HG03442 (cell line): ENCODE data around the gene SPSB1.

Experiments
- ATAC-seq: cut with Tn5 transposase; IDR thresholded peaks from one replicate; pipeline ENCODE4 v1.9.1; 2021; ENCODE audit warnings: mild to moderate bottlenecking, moderate library complexity; ENCODE audit not compliant: unreplicated experiment

The SPSB1 gene

DNA sequence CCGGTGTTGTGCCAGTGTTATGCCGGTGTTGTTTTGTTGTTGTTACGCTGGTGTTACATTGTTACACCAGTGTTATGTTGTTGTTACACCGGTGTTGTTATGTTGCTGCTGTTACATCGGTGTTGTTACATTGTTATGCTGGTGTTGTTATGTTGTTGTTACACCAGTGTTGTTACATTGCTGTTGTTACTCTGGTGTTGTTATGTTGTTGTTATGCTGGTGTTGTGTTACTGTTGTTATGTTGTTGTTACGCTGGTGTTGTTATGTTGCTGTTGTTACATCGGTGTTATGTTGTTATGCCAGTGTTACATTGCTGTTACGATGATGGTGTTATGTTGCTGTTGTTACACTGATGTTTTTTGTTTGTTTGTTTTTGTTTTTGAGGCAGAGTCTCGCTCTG is 34.1 kb upstream of the SPSB1 start:
- no peak for ATAC-seq

- ATAC-seq, result no peak
These were observed 32.5 kb upstream of the SPSB1 start for GRCh38 chr1:9260059-9260766.

DNA sequence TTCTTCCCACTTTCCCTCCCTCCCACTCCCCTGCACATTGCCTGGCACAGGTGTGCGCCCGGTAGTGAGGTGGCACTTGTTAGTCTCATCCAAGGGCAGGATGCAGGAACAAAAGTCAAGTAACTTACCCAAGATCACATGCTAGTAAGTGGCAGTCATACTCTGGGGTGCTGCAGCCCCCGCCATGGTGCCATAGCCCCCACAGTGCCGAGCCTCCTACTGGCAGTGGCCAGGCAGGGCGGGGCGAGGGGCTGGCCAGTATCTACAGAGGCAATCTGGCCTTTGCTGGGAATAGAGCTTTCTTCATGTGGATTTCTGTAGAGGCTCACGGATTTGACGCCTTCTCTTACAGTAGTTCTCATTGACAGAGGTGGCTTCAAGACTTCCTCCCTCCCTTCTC is 31.2 kb upstream of the SPSB1 start:
- ATAC-seq, result no peak

DNA sequence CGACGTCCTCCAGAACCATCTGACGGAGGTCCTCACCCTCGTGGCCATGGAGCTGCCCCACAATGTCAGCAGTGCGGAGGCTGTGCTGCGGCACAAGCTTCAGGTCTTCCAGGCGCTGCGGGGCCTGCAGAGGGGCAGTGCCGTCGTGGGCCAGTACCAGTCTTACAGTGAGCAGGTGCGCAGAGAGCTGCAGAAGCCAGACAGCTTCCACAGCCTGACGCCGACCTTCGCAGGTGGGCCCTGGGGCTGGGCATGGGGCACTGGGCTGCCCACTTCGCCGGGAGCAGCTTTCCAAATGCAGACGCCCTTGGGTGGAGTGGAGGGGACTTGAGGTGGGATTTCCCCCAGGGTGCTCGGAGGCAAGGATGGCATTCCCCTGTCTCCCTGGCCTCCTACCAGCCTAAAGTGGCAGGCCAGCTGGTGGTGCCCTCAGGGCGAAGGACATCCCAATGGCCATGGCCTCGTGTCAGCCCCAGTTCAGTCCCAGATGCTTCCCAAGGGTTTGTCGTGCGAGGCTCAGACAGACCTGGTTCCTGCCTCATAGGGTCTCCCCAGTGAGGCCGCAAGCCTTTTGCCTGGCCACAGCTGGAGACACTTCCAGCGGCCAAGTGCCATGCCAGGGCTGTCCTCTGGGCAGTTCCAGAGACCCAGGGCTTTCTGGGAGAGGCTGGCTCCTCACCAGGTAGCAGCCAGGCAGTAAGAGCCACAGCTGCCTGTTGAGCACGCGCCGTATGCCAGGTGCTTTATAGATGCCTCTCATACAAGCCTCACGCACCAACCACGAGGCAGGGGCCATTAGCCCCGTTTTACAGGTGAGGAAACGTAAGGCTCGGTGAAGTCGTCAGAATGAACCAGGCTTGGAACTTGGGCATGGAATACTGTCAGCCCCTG is 30.4 kb upstream of the SPSB1 start:
- no peak for ATAC-seq

DNA sequence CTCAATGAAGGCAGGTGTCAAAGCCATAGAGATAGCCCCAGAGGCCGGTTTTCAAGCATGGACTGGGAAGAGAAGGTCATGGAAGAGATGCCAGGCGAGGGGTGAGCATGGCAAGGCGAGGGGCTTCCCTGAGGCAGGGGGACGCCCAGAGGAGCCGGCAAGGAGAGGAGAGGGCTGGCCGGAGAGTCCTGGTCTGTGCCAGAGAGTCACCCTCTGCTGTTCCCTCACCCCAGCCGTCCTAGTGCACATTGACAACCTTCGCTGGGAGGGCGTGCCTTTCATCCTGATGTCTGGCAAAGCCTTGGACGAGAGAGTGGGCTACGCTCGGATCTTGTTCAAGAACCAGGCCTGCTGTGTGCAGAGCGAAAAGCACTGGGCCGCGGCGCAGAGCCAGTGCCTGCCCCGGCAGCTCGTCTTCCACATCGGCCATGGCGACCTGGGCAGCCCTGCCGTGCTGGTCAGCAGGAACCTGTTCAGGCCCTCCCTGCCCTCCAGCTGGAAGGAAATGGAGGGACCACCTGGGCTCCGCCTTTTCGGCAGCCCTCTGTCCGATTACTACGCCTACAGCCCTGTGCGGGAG is 29.3 kb upstream of the SPSB1 start:
- ATAC-seq, result no peak

- no peak for ATAC-seq
These were observed 28.5 kb upstream of the SPSB1 start for GRCh38 chr1:9263984-9264872.

GRCh38 chr1:9265037-9265436 is 27.7 kb upstream of the SPSB1 start:
- ATAC-seq, result no peak

GRCh38 chr1:9265968-9266367 is 26.7 kb upstream of the SPSB1 start:
- no peak for ATAC-seq

DNA sequence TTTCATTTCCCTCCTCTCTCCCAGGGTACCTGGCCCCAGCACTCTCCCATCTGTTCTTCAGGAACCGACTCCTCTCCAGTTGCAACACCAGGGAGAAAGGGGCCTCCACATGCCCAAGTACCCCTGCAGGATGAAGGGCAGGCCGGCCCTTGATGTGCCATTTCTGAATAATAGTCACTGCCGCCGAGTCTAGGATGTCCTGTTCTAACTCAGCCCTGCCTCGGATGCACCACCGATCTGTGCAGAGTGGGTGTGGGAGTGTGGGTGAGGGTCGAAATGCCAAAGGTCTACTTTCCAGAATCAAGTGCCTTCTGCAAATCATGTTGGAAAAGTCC is 25.4 kb upstream of the SPSB1 start:
- no peak for ATAC-seq

DNA sequence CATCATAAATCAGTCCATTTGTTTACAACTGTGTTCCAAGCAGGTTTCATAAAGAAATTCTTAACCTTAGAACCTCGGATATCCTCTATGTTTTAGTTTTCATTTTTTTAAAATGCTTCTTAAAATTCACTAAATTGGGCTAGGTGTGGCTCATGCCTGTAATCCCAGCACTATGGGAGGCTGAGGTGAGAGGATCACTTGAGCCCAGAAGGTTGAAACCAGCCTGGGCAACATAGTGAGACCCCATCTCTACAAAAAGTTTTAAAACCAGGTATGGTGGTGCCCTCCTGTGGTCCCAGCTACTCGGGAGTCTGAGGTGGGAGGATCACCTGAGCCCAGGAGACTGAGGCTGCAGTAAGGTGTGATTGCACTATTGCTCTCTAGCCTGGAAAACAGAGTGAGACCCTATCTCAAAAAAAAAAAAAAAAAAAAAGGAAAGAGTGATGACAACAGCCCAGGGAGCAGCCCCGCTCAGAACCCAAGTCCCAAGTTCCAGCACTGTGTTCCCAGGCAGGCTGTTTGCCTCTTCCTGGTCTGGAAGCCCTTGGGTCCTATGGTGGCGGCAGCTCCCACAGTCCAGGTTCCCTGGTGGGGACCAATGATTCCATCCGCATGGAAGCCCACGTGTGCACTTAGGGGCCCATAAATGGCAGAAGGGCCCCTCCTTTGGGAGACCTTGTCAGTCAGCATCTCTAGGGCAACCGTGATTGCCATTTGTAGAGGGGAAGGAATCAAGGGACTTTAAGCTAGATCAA is 24.7 kb upstream of the SPSB1 start:
- ATAC-seq, result no peak

GRCh38 chr1:9269078-9269501 is 23.6 kb upstream of the SPSB1 start:
- no peak for ATAC-seq

DNA sequence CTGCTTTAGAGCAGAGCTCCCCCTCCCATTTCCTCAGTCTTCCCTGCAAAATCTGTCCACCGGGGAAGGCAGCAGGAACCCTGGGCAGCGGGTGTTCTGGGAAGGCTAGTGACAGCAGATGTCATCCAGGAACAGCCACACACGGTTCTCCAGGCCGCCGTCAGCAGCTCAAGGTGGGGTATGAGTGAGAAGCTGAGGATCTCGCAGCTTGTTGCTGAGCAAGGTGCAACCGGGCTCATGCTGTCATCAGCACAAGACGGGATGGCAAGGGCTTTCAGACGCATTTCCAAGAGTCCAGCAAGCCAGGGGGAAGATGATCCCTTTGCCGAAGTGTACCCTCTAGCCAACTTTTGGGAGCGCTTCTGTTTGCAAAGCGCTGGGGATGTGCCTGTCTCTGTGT is 23.0 kb upstream of the SPSB1 start:
- ATAC-seq, result no peak

- ATAC-seq, result no peak
These were observed 22.3 kb upstream of the SPSB1 start for GRCh38 chr1:9270290-9270883.

GRCh38 chr1:9271283-9271682 is 21.4 kb upstream of the SPSB1 start:
- ATAC-seq, result no peak

- no peak for ATAC-seq
These were observed 20.7 kb upstream of the SPSB1 start for GRCh38 chr1:9271861-9272595.

DNA sequence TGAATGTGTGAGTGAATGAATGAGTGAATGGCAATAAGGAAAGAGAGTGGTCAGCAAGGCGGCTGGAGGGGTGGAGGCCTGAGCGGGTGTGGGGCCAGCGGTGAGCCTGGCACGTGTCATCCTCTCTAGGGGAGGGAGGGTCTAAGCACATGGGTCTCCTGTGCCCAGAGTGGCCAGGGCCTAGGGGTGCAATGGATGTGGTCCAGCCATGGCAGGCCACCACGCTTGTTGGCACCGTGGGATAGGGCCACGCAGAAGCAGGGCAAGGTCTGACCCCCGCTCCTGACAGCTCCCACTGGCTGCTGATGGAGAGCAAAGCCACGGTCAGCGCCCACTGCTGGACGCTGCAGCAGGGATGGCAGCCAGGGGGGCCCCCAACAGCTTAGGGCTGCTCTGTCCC is 19.5 kb upstream of the SPSB1 start:
- no peak for ATAC-seq

- ATAC-seq, result peak; percentile 6
These were observed 17.5 kb upstream of the SPSB1 start for GRCh38 chr1:9275161-9275560.

DNA sequence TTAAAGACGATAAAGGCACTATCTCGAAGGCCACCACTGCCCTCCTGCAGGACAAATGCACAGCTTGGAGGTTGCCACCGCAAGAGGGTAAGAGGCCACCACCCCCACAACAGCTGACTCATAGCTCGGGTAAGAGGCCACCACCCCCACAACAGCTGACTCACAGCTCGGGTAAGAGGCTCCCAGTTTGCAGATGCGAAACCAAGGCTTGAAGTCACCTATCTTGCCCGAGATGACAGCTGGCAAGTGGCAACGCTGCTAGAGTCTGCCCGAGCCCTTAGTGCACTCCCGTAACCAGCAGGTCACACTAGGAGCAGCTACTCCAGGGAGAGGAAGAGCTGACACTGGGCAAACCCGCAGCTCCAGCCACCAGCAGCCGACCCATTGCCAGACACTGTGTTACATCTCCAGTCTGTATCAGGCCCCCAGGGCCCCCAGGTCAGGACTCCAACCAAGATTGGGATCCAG is 17.1 kb upstream of the SPSB1 start:
- peak; percentile 74 for ATAC-seq

- no peak for ATAC-seq
These were observed 14.6 kb upstream of the SPSB1 start for GRCh38 chr1:9278116-9278515.
